AG10803 (cell line): Measurements from ENCODE around the gene DHRS4.
"Not testable (repeated sequence)": the region's sequence is repeated elsewhere in the genome, so short reads cannot be mapped to it uniquely, and the experiment has no call there.

ENCODE experiments used
- DNase-seq: peaks from one replicate; pipeline ENCODE4 v3.0.0; 2010; ENCODE audit warnings: low read depth
- H3K4me3 ChIP-seq: 2 replicates; pipeline ENCODE4 v1.5.1; 2011; ENCODE audit warnings: mild to moderate bottlenecking, low read length, control low read depth
- CTCF ChIP-seq: conservative IDR thresholded peaks from 2 replicates; pipeline ENCODE4 v1.5.1; 2011; ENCODE audit warnings: mild to moderate bottlenecking, low read length, control low read depth, inconsistent platforms

DHRS4 gene

GRCh38 chr14:23939607-23940326 is 13.8 kb upstream of the DHRS4 start:
- no peak for DNase-seq
- no peak overlapping the region for H3K4me3 ChIP-seq
- no peak for TF ChIP-seq CTCF

- no peak overlapping the region for H3K4me3 ChIP-seq
- no peak for TF ChIP-seq CTCF
These were observed 12.3 kb upstream of the DHRS4 start for GRCh38 chr14:23941230-23941629.

GRCh38 chr14:23941669-23942068 is 11.9 kb upstream of the DHRS4 start:
- no peak overlapping the region for H3K4me3 ChIP-seq

More at GRCh38 chr14:23941230-23941629, 12.3 kb upstream of the DHRS4 start:
- DNase-seq = no peak

GRCh38 chr14:23942587-23942986 is 11.0 kb upstream of the DHRS4 start:
- TF ChIP-seq CTCF = no peak
- H3K4me3 ChIP-seq = no peak overlapping the region
- DNase-seq = no peak

More at GRCh38 chr14:23941669-23942068, 11.9 kb upstream of the DHRS4 start:
- TF ChIP-seq CTCF = no peak
- no peak for DNase-seq

GRCh38 chr14:23949069-23949468 is 4.5 kb upstream of the DHRS4 start:
- not testable (repeated sequence) for H3K4me3 ChIP-seq, DNase-seq

- DNase-seq = no peak
- no peak overlapping the region for H3K4me3 ChIP-seq
- no peak for TF ChIP-seq CTCF
These were observed 3.0 kb upstream of the DHRS4 start for GRCh38 chr14:23950411-23951135.

- not testable (repeated sequence) for H3K4me3 ChIP-seq, DNase-seq
These were observed 2.5 kb upstream of the DHRS4 start for GRCh38 chr14:23951136-23951466.

GRCh38 chr14:23951590-23952201 is 1.9 kb upstream of the DHRS4 start:
- TF ChIP-seq CTCF = 0 out of 2 replicates have a peak, but pooled peaks have one; percentile 3
- peak; percentile 5 for DNase-seq
- no peak overlapping the region; the same call in 1 of the 2 replicates for H3K4me3 ChIP-seq

GRCh38 chr14:23953116-23953463 is 480 bp upstream of the DHRS4 start:
- not testable (repeated sequence) for DNase-seq

GRCh38 chr14:23954279-23954614 is 677 bp downstream of the DHRS4 start:
- DNase-seq = not testable (repeated sequence)
- peak overlapping the region; percentile 92 for H3K4me3 ChIP-seq

More at GRCh38 chr14:23953116-23953463, 480 bp upstream of the DHRS4 start:
- H3K4me3 ChIP-seq = peak overlapping the region; percentile 92

- not testable (repeated sequence) for DNase-seq, H3K4me3 ChIP-seq
These were observed 1.4 kb downstream of the DHRS4 start for GRCh38 chr14:23954965-23955364.

- not testable (repeated sequence) for DNase-seq, H3K4me3 ChIP-seq
These were observed 2.2 kb downstream of the DHRS4 start for GRCh38 chr14:23955811-23956210.
